ENCODE data around the gene CUBN.

Gene CUBN

GRCh38 chr10:17003651-17004286 lies 125.8 kb downstream of the CUBN start:
- H3K27ac ChIP-seq: no peak overlapping the region
- TF ChIP-seq ZFX (IDR thresholded peaks at IDR 0.05; ENCODE audit: borderline replicate concordance): no peak
- no peak for TF ChIP-seq CTCF (IDR thresholded peaks at IDR 0.05)

- TF ChIP-seq CTCF (IDR thresholded peaks at IDR 0.05): no peak
- TF ChIP-seq ZFX (IDR thresholded peaks at IDR 0.05; ENCODE audit: borderline replicate concordance): no peak
- H3K27ac ChIP-seq: no peak overlapping the region
These were observed 126.5 kb downstream of the CUBN start for GRCh38 chr10:17003151-17003550.

- no peak overlapping the region for H3K27ac ChIP-seq
- no peak for TF ChIP-seq CTCF (IDR thresholded peaks at IDR 0.05)
- TF ChIP-seq ZFX (IDR thresholded peaks at IDR 0.05; ENCODE audit: borderline replicate concordance): no peak
These were observed 127.5 kb downstream of the CUBN start for GRCh38 chr10:17001961-17002749.

GRCh38 chr10:17001297-17001744 lies 128.3 kb downstream of the CUBN start:
- H3K27ac ChIP-seq: no peak overlapping the region

GRCh38 chr10:16999665-17000451 lies 129.8 kb downstream of the CUBN start:
- no peak for TF ChIP-seq CTCF (IDR thresholded peaks at IDR 0.05)
- H3K27ac ChIP-seq: no peak overlapping the region

More at GRCh38 chr10:17001297-17001744, 128.3 kb downstream of the CUBN start:
- TF ChIP-seq CTCF (IDR thresholded peaks at IDR 0.05) (no peak), ZFX (IDR thresholded peaks at IDR 0.05; ENCODE audit: borderline replicate concordance) (no peak)

- TF ChIP-seq CTCF (IDR thresholded peaks at IDR 0.05) (no peak), ZFX (IDR thresholded peaks at IDR 0.05; ENCODE audit: borderline replicate concordance) (no peak)
- H3K27ac ChIP-seq: no peak overlapping the region
These were observed 133.1 kb downstream of the CUBN start for GRCh38 chr10:16996530-16996964.

All from 22Rv1 (cell line).